Measurements from ENCODE around the gene SDK2.

The SDK2 gene

DNA sequence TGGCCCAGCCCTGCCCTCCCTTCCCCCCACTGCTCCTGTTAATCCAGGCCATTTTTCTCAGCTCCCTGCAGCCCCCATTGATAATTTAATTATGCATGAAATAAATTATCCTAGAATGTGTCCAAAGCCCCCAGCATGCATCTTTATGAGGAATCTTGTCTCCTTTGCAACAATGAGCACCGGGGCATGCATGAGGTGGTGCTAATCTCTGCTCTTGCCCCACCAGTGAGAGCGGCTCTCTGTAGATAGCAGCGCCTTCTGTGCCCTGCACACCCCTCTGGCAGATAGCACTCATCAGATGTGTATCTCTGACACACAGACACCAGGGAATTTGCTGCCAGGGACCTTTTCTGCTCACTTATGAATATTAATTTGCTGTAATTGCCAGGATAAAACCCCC, 192.2 kb downstream of the SDK2 start:
- H3K27me3 ChIP-seq (ENCODE audit: control insufficient read depth, low read length), result no peaks in the 10 kb centered on the region
- H3K4me2 ChIP-seq (ENCODE audit: low read length), result no peak overlapping the region
- no peaks in the 10 kb centered on the region for H3K36me3 ChIP-seq (ENCODE audit: control insufficient read depth, low read length)
- no peaks in the 10 kb centered on the region for H3K9me3 ChIP-seq (ENCODE audit: control insufficient read depth, insufficient read depth, low read length)
- H4K20me1 ChIP-seq (ENCODE audit: control insufficient read depth, insufficient read depth, low read depth, low read length), result no peaks in the 10 kb centered on the region
- no peak for TF ChIP-seq EZH2phosphoT487 (IDR thresholded peaks at IDR 0.05; ENCODE audit: borderline replicate concordance, low read length)
- TF ChIP-seq, protein P1, sequence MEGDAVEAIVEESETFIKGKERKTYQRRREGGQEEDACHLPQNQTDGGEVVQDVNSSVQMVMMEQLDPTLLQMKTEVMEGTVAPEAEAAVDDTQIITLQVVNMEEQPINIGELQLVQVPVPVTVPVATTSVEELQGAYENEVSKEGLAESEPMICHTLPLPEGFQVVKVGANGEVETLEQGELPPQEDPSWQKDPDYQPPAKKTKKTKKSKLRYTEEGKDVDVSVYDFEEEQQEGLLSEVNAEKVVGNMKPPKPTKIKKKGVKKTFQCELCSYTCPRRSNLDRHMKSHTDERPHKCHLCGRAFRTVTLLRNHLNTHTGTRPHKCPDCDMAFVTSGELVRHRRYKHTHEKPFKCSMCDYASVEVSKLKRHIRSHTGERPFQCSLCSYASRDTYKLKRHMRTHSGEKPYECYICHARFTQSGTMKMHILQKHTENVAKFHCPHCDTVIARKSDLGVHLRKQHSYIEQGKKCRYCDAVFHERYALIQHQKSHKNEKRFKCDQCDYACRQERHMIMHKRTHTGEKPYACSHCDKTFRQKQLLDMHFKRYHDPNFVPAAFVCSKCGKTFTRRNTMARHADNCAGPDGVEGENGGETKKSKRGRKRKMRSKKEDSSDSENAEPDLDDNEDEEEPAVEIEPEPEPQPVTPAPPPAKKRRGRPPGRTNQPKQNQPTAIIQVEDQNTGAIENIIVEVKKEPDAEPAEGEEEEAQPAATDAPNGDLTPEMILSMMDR (IDR thresholded peaks at IDR 0.05; ENCODE audit: low read depth, low read length, poor library complexity, severe bottlenecking), result no peak
- H3K9me2 ChIP-seq (replicated peaks; ENCODE audit: control insufficient read depth, low read length), result no peaks in the 10 kb centered on the region
- H3K79me2 ChIP-seq (ENCODE audit: control insufficient read depth, low read length), result no peaks in the 10 kb centered on the region
- H3K4me1 ChIP-seq (ENCODE audit: control insufficient read depth, low read length), result no peaks in the 10 kb centered on the region
- H3K4me3 ChIP-seq (ENCODE audit: low read length), result no peak overlapping the region
- H3F3A ChIP-seq (ENCODE audit: control insufficient read depth, insufficient read depth), result no peaks in the 10 kb centered on the region
- H3K27ac ChIP-seq (ENCODE audit: low read depth, low read length), result no peak overlapping the region

DNA sequence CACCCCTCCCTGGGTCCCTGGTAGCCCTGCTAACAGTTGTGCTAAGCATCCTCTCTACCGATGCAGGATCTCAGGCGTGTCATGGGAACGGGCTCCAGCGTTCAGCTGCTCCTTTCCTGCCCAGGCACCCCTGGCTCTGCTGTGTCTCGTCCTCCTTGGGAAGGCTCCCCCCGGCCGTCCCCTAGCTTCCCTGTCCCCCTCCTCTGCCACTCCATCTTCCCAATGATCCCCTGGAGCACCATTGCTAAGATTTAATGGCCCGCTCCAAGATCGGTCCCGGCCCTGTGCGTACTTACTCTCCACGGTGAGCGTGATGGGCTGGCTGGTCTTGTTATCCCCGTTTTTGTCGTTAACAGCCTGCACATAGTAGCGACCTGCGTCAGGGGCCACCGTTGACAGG, 196.9 kb downstream of the SDK2 start:
- H4K20me1 ChIP-seq (ENCODE audit: control insufficient read depth, insufficient read depth, low read depth, low read length), result no peaks in the 10 kb centered on the region
- no peaks in the 10 kb centered on the region for H3K9me3 ChIP-seq (ENCODE audit: control insufficient read depth, insufficient read depth, low read length)
- no peak overlapping the region for H3K4me2 ChIP-seq (ENCODE audit: low read length)
- H3K36me3 ChIP-seq (ENCODE audit: control insufficient read depth, low read length), result no peaks in the 10 kb centered on the region
- H3F3A ChIP-seq (ENCODE audit: control insufficient read depth, insufficient read depth), result no peaks in the 10 kb centered on the region
- H3K4me1 ChIP-seq (ENCODE audit: control insufficient read depth, low read length), result no peaks in the 10 kb centered on the region
- H3K27me3 ChIP-seq (ENCODE audit: control insufficient read depth, low read length), result no peaks in the 10 kb centered on the region
- H3K79me2 ChIP-seq (ENCODE audit: control insufficient read depth, low read length), result no peaks in the 10 kb centered on the region
- H3K4me3 ChIP-seq (ENCODE audit: low read length), result no peak overlapping the region
- H3K9me2 ChIP-seq (replicated peaks; ENCODE audit: control insufficient read depth, low read length), result no peaks in the 10 kb centered on the region
- no peak overlapping the region for H3K27ac ChIP-seq (ENCODE audit: low read depth, low read length)
- TF ChIP-seq EZH2phosphoT487 (IDR thresholded peaks at IDR 0.05; ENCODE audit: borderline replicate concordance, low read length), result no peak
- TF ChIP-seq, protein P1 (IDR thresholded peaks at IDR 0.05; ENCODE audit: low read depth, low read length, poor library complexity, severe bottlenecking), result no peak

DNA sequence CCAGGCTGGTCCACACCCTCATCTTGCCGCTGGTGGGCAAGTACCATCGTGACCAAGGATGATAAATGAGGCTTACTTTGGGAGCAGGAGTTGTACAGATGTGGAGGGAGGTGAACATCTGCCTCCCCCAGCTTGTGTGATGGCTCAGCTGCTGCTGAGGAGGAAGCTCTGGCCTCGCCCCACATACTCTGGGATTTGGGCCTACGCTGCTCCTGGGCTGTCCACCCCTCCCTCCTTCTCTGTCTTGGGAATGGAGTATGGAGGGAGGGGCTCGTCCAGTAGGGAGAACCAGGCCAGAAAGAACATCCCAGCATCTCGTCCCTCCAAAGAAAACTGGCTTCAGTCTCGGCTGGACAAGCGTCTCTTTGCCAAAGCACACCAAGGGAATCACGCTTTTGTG, 197.6 kb downstream of the SDK2 start:
- H3K4me1 ChIP-seq (ENCODE audit: control insufficient read depth, low read length), result no peaks in the 10 kb centered on the region
- H3K4me3 ChIP-seq (ENCODE audit: low read length), result no peak overlapping the region
- TF ChIP-seq EZH2phosphoT487 (IDR thresholded peaks at IDR 0.05; ENCODE audit: borderline replicate concordance, low read length), result no peak
- TF ChIP-seq, protein P1 (IDR thresholded peaks at IDR 0.05; ENCODE audit: low read depth, low read length, poor library complexity, severe bottlenecking), result no peak
- no peaks in the 10 kb centered on the region for H3K79me2 ChIP-seq (ENCODE audit: control insufficient read depth, low read length)
- H3K27ac ChIP-seq (ENCODE audit: low read depth, low read length), result no peak overlapping the region
- H3K36me3 ChIP-seq (ENCODE audit: control insufficient read depth, low read length), result no peaks in the 10 kb centered on the region
- H3F3A ChIP-seq (ENCODE audit: control insufficient read depth, insufficient read depth), result no peaks in the 10 kb centered on the region
- H3K9me2 ChIP-seq (replicated peaks; ENCODE audit: control insufficient read depth, low read length), result no peaks in the 10 kb centered on the region
- no peaks in the 10 kb centered on the region for H4K20me1 ChIP-seq (ENCODE audit: control insufficient read depth, insufficient read depth, low read depth, low read length)
- H3K27me3 ChIP-seq (ENCODE audit: control insufficient read depth, low read length), result no peaks in the 10 kb centered on the region
- no peaks in the 10 kb centered on the region for H3K9me3 ChIP-seq (ENCODE audit: control insufficient read depth, insufficient read depth, low read length)
- no peak overlapping the region for H3K4me2 ChIP-seq (ENCODE audit: low read length)

DNA sequence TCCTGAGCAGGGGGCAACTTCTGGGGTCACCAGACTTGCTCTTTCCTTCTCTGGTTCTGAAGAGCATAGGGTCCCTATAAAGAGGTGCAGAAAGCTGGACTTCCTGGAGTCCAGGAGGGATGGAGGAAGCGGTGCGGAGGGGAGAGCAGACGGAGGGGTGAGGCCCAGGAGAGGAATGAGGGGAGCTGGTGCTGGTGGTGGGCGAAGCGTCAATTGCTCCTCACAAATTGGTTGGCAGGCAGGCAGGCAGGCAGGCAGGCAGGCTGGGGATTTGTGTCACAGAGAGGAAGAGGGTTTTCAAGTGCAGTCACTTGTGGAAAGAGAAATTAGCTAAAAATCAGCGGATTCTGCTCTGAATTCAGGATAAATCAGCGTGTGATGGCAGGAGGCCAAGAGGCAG, 198.8 kb downstream of the SDK2 start:
- no peaks in the 10 kb centered on the region for H3K9me3 ChIP-seq (ENCODE audit: control insufficient read depth, insufficient read depth, low read length)
- no peaks in the 10 kb centered on the region for H3F3A ChIP-seq (ENCODE audit: control insufficient read depth, insufficient read depth)
- H4K20me1 ChIP-seq (ENCODE audit: control insufficient read depth, insufficient read depth, low read depth, low read length), result no peaks in the 10 kb centered on the region
- H3K4me1 ChIP-seq (ENCODE audit: control insufficient read depth, low read length), result no peaks in the 10 kb centered on the region
- H3K4me3 ChIP-seq (ENCODE audit: low read length), result no peak overlapping the region
- no peaks in the 10 kb centered on the region for H3K79me2 ChIP-seq (ENCODE audit: control insufficient read depth, low read length)
- no peaks in the 10 kb centered on the region for H3K27me3 ChIP-seq (ENCODE audit: control insufficient read depth, low read length)
- H3K27ac ChIP-seq (ENCODE audit: low read depth, low read length), result no peak overlapping the region
- TF ChIP-seq, protein P1 (IDR thresholded peaks at IDR 0.05; ENCODE audit: low read depth, low read length, poor library complexity, severe bottlenecking), result no peak
- TF ChIP-seq EZH2phosphoT487 (IDR thresholded peaks at IDR 0.05; ENCODE audit: borderline replicate concordance, low read length), result no peak
- no peaks in the 10 kb centered on the region for H3K9me2 ChIP-seq (replicated peaks; ENCODE audit: control insufficient read depth, low read length)
- H3K4me2 ChIP-seq (ENCODE audit: low read length), result no peak overlapping the region
- no peaks in the 10 kb centered on the region for H3K36me3 ChIP-seq (ENCODE audit: control insufficient read depth, low read length)

Measured in DOHH2 (cell line).